Thoracic aorta (tissue), 2 donors: ENCODE measurements around the gene CDH11. TPM values are rescaled to one million over a fixed set of nuclear protein-coding genes. Genes with fewer than 3 reads are reported as not detected.
A peak's percentile ranks its signal among the peaks of the same experiment; 100 is the strongest.

ENCODE experiments used
- ATAC-seq: fragments of 150-250 bp; one replicate; pipeline ENCODE4 v1.8.0; 2017; ENCODE audit warnings: low read depth; ENCODE audit not compliant: insufficient number of reproducible peaks, low FRiP score
- DNase-seq: peaks from one replicate; pipeline ENCODE4 v3.0.0-alpha.2; 2020; ENCODE audit warnings: low spot score
- H3K27ac ChIP-seq, 2 donors: fragments of 200-600 bp; sonication (generic); 1 replicate in 1 of 2; 2 replicates in 1 of 2; pipeline ENCODE4 v1.5.1; 2016; ENCODE audit warnings: mild to moderate bottlenecking in 2 of 2, moderate library complexity in 2 of 2
- H3K27me3 ChIP-seq: fragments of 200-600 bp; sonication (generic); replicated peaks from 2 replicates; pipeline ENCODE4 v1.6.0; 2016; ENCODE audit warnings: mild to moderate bottlenecking; ENCODE audit not compliant: insufficient read depth
- H3K36me3 ChIP-seq: fragments of 200-600 bp; sonication (generic); one replicate; pipeline ENCODE4 v1.5.1; 2016
- H3K4me1 ChIP-seq, 2 donors: fragments of 200-600 bp; sonication (generic); 1 replicate in 1 of 2; 2 replicates in 1 of 2; pipeline versions ENCODE4 v1.5.1 to v1.6.0; 2016; ENCODE audit warnings: low read depth in 2 of 2, mild to moderate bottlenecking in 1 of 2; ENCODE audit not compliant: control insufficient read depth in 1 of 2
- H3K4me3 ChIP-seq: fragments of 200-600 bp; sonication (generic); 2 replicates; pipeline ENCODE4 v1.5.1; 2016; ENCODE audit warnings: mild to moderate bottlenecking
- H3K9me3 ChIP-seq: fragments of 200-600 bp; sonication (generic); 2 replicates; pipeline ENCODE4 v1.5.1; 2016
- CTCF ChIP-seq: fragments of 200-600 bp; sonication (generic); IDR thresholded peaks from one replicate; pipeline ENCODE4 v1.5.1; 2019; ENCODE audit warnings: antibody characterized with exemption
- total RNA-seq, 2 donors: library from RNA; depleted of rRNA; stranded (reverse); fragments of >200 nt; gene quantifications; one replicate each; pipeline versions ENCODE4 v1.1.0 to v1.2.3, GENCODE V29; 2016

CDH11 gene
- total RNA-seq, 2 donors from 2014 or later, result 191 to 354 TPM

- no peaks in the 10 kb centered on the region for H3K9me3 ChIP-seq
- H3K27me3 ChIP-seq, result no peaks in the 10 kb centered on the region
- H3K4me3 ChIP-seq, result peak overlapping the region; percentile 92
- peaks cover 17 to 53% of the 10 kb centered on the region in 2 donors for H3K4me1 ChIP-seq
- no peak for TF ChIP-seq CTCF
- DNase-seq, result no peak
- ATAC-seq, result no peak
- no peaks in the 10 kb centered on the region for H3K36me3 ChIP-seq
- peak overlapping the region; percentile 81 to 89 for H3K27ac ChIP-seq
Measured at GRCh38 chr16:65119901-65120401, 1.9 kb downstream of the CDH11 start.

DNA sequence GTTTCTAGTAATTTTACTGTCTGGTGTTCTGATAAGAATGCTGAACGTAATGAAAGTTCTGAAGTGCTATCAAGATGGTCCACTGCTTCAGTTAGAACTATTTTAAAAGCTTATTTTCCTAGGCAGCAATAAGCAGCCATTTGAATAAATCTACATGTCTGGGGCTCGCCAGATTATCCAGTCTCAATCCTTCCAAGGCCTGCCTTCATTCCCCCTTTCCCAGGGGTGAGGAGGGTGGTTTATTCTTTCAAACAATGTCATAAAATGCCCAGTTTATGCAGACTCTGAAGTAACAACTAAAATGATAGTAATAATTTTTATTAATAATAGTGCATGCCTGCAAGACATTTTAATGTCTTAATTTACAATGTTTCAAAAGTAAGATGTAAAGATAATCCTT, 2.4 kb downstream of the CDH11 start:
- Histone ChIP-seq H3K27me3 (no peaks in the 10 kb centered on the region), H3K4me3 (peak overlapping the region; percentile 92), H3K4me1 (peaks cover 17 to 56% of the 10 kb centered on the region in 2 donors), H3K27ac (peak overlapping the region in 1 of 2 donors; percentile 89), H3K36me3 (no peaks in the 10 kb centered on the region), H3K9me3 (no peaks in the 10 kb centered on the region)
- DNase-seq, result no peak
- no peak for TF ChIP-seq CTCF
- ATAC-seq, result no peak

- DNase-seq (no peak), ATAC-seq (no peak)
- Histone ChIP-seq H3K27me3 (no peaks in the 10 kb centered on the region), H3K9me3 (no peaks in the 10 kb centered on the region), H3K27ac (no peak overlapping the region), H3K4me3 (no peak overlapping the region), H3K36me3 (no peaks in the 10 kb centered on the region), H3K4me1 (peaks cover 17 to 57% of the 10 kb centered on the region in 2 donors)
- TF ChIP-seq CTCF, result no peak
Measured at GRCh38 chr16:65118871-65119270, 3.0 kb downstream of the CDH11 start.

DNA sequence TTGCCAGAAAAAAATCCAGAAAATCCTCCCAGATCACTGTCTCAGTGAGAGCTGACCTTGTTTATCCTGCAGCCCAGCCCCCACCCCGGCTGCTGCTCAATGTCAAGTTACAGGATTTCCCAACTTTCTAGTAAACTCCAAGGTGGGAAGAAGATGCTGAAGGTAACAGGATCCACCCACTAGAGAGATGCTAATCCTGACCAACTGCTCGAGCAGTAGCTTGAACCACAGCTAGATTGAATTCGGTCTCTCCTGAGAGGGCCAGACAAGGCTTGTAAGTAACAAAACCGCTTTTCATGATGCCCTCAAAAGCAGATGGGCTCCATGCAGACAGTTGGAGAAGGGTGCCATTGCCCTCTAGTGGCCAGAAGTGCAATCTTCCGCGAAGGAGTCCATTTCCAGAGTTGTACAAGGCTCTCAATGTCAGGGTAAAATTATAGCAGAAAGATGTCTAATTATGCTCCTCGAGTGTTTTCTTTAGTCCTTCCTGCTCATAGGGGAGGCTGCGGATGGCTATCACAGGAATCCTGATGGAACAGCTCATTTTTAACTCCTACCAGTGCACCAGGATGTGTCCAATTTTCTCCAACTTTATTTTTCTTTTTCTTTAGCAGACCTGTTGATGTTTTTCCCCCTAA, 3.9 kb downstream of the CDH11 start:
- DNase-seq, result no peak
- no peak overlapping the region for H3K27ac ChIP-seq
- no peaks in the 10 kb centered on the region for H3K27me3 ChIP-seq
- peak; percentile 88 for TF ChIP-seq CTCF
- H3K9me3 ChIP-seq, result no peaks in the 10 kb centered on the region
- no peak for ATAC-seq
- no peaks in the 10 kb centered on the region for H3K36me3 ChIP-seq
- H3K4me1 ChIP-seq, result peaks cover 17 to 58% of the 10 kb centered on the region in 2 donors
- H3K4me3 ChIP-seq, result peak overlapping the region; percentile 7

- TF ChIP-seq CTCF, result no peak
- H3K4me1 ChIP-seq, result peaks cover 17 to 58% of the 10 kb centered on the region in 2 donors
- no peaks in the 10 kb centered on the region for H3K27me3 ChIP-seq
- no peak for ATAC-seq
- no peaks in the 10 kb centered on the region for H3K9me3 ChIP-seq
- DNase-seq, result no peak
- no peaks in the 10 kb centered on the region for H3K36me3 ChIP-seq
- H3K27ac ChIP-seq, result no peak overlapping the region
- no peak overlapping the region for H3K4me3 ChIP-seq
Measured at GRCh38 chr16:65116818-65117430, 4.9 kb downstream of the CDH11 start.
